Body of pancreas (tissue), 4 donors: ENCODE results near the gene DCP1A. TPM values are rescaled to one million over a fixed set of nuclear protein-coding genes. Genes with fewer than 3 reads are reported as not detected.
A peak's percentile ranks its signal among the peaks of the same experiment; 100 is the strongest.
"Not testable (repeated sequence)": the region's sequence is repeated elsewhere in the genome, so short reads cannot be mapped to it uniquely, and the experiment has no call there.

Experiments used
- ATAC-seq: fragments of 150-250 bp; one replicate; pipeline ENCODE4 v1.9.1; 2016
- DNase-seq, 4 donors: peaks; one replicate each; pipeline ENCODE4 v3.0.0-alpha.2; 2019
- H3K27ac ChIP-seq, 4 donors: fragments of 200-600 bp; sonication (generic); 1 replicate in 3 of 4; 2 replicates in 1 of 4; pipeline versions ENCODE4 v1.5.1 to v1.6.1; 2016 to 2019; ENCODE audit warnings: mild to moderate bottlenecking in 1 of 4, mixed read lengths in 1 of 4, moderate library complexity in 1 of 4
- H3K27me3 ChIP-seq, 2 donors: fragments of 200-600 bp; sonication (generic); one replicate each; pipeline ENCODE4 v1.6.0; 2016; ENCODE audit warnings: mild to moderate bottlenecking in 1 of 2
- H3K36me3 ChIP-seq, 2 donors: fragments of 200-600 bp; sonication (generic); replicated peaks in 1 of 2; 2 replicates each; pipeline ENCODE4 v1.5.1; 2016; ENCODE audit warnings: low read depth in 2 of 2; ENCODE audit not compliant: insufficient read depth in 1 of 2
- H3K4me1 ChIP-seq: fragments of 200-600 bp; sonication (generic); one replicate; pipeline ENCODE4 v1.6.0; 2016
- H3K4me3 ChIP-seq, 2 donors: fragments of 200-600 bp; sonication (generic); 1 replicate in 1 of 2; 2 replicates in 1 of 2; pipeline ENCODE4 v1.5.1; 2016 to 2019
- H3K9me3 ChIP-seq, 3 donors: fragments of 200-600 bp; sonication (generic); 1 replicate in 2 of 3; 2 replicates in 1 of 3; pipeline ENCODE4 v1.5.1; 2016
- CTCF ChIP-seq, 7 experiments: fragments of 450-650 bp in 4 of 7; fragments of 200-600 bp in 3 of 7; sonication (generic) in 3 of 7; IDR thresholded peaks; one replicate each; pipeline ENCODE4 v1.5.1; 2016 to 2019; ENCODE audit warnings: antibody characterized with exemption in 7 of 7
- POLR2A ChIP-seq, 3 donors: fragments of 450-650 bp; IDR thresholded peaks; one replicate each; pipeline ENCODE4 v1.6.1; 2016; ENCODE audit warnings: antibody characterized with exemption in 3 of 3, mild to moderate bottlenecking in 2 of 3
- WGBS, 2 donors: methylation state at CpG; one replicate each; pipeline ENCODE4 v1.1.5; 2017; 5-methylcytosine and 5-hydroxymethylcytosine counted together
- intact Hi-C: fragments of 100-400 bp; cut with DNase I; formaldehyde crosslinking; loops from one replicate; pipeline ENCODE4 v1.15.1; 2023
- total RNA-seq, 2 donors: library from RNA; depleted of rRNA; stranded (reverse); fragments of >200 nt; gene quantifications; one replicate each; pipeline ENCODE4 v1.1.0, GENCODE V29; 2016

The DCP1A gene
- total RNA-seq, 2 donors from 2014 or later: 11.9 to 21.8 TPM

- 43 to 65% methylated on average over 1 of the region's 1 CpG for WGBS, 2 donors
- Histone ChIP-seq H3K27ac (no peak overlapping the region), H3K9me3 (no peaks in the 10 kb centered on the region), H3K4me3 (no peak overlapping the region), H3K4me1 (no peaks in the 10 kb centered on the region), H3K27me3 (no peaks in the 10 kb centered on the region), H3K36me3 (no peaks in the 10 kb centered on the region)
- no peak for ATAC-seq
- no peak for DNase-seq
- intact Hi-C loops: loop anchor here (10.0 kb wide), 1 partner anchor 325 kb away; no protein-coding TSS in a partner anchor
- TF ChIP-seq POLR2A (IDR thresholded peaks at IDR 0.05) (no peak), CTCF (IDR thresholded peaks at IDR 0.05) (no peak)
Observed at GRCh38 chr3:53379898-53380297, 32.6 kb upstream of the DCP1A start.

DNA sequence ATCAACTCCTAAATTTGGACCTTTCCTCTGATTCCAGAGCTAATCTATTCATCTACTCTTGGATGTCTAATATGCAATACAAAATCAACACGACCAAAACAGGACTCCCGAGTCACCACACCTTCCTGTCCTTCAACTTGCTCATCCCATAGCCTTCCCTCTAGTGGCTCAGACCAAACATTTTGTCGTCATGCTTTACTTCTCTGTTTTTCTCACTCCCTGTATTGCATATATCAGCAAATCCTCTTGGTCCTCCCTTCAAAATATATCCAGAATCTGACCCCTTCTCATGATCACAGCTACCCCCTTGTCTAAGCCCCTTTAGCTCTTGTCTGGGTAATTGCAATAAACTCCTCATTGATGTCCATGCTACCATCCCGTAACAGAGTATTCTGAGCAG lies 30.5 kb upstream of the DCP1A start:
- Histone ChIP-seq H3K9me3 (no peaks in the 10 kb centered on the region), H3K27me3 (no peaks in the 10 kb centered on the region), H3K27ac (no peak overlapping the region), H3K4me3 (no peak overlapping the region), H3K36me3 (no peaks in the 10 kb centered on the region), H3K4me1 (no peaks in the 10 kb centered on the region)
- no peak for TF ChIP-seq POLR2A (IDR thresholded peaks at IDR 0.05)
- TF ChIP-seq CTCF (IDR thresholded peaks at IDR 0.05): no peak
- intact Hi-C loops: loop anchor here (10.0 kb wide), 1 partner anchor 327 kb away; no protein-coding TSS in a partner anchor
- ATAC-seq: no peak
- WGBS, 2 donors: 59 to 63% methylated on average over 4 of the region's 4 CpGs
- no peak for DNase-seq

DNA sequence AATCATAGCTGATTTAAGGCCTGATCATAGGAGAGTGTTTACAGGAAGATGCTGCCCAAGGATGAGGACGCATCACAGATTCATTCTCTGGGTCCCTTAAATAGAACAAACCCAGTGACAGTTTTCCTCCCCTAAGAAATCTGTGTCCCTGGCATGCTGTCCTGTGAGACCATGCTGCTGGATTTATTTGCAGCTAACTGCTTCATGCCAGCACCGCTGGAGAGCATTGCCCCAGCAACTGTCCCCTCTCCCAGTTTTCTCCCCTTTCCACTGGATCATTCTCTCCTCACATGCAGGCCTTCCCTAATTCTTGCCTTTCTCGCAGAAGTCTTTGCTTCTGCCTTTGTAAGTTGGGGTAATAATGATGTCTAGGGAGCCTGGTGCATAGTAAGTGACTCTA lies 29.3 kb upstream of the DCP1A start:
- WGBS, 2 donors: 73 to 79% methylated on average over 3 of the region's 3 CpGs
- H3K36me3 ChIP-seq: no peaks in the 10 kb centered on the region
- no peaks in the 10 kb centered on the region for H3K4me1 ChIP-seq
- H3K9me3 ChIP-seq: no peaks in the 10 kb centered on the region
- intact Hi-C loops: loop anchor here (10.0 kb wide), 1 partner anchor 328 kb away; no protein-coding TSS in a partner anchor
- DNase-seq: no peak
- no peak for TF ChIP-seq CTCF (IDR thresholded peaks at IDR 0.05)
- TF ChIP-seq POLR2A (IDR thresholded peaks at IDR 0.05): no peak
- H3K27me3 ChIP-seq: no peaks in the 10 kb centered on the region
- ATAC-seq: no peak
- H3K4me3 ChIP-seq: no peak overlapping the region
- H3K27ac ChIP-seq: no peak overlapping the region

- DNase-seq (peak; percentile 67 to 72 (median 70)), ATAC-seq (peak; percentile 79)
- Histone ChIP-seq H3K36me3 (no peaks in the 10 kb centered on the region), H3K4me1 (no peaks in the 10 kb centered on the region), H3K27me3 (no peaks in the 10 kb centered on the region), H3K4me3 (no peak overlapping the region), H3K9me3 (no peaks in the 10 kb centered on the region), H3K27ac (no peak overlapping the region)
- intact Hi-C loops: loop anchor here (10.0 kb wide), 1 partner anchor 330 kb away; no protein-coding TSS in a partner anchor
- WGBS, 2 donors: 48% methylated on average over 8 of the region's 8 CpGs
- no peak for TF ChIP-seq POLR2A (IDR thresholded peaks at IDR 0.05)
- TF ChIP-seq CTCF (IDR thresholded peaks at IDR 0.05): peak; percentile 44 to 86 (median 74)
Observed at GRCh38 chr3:53375019-53375418, 27.7 kb upstream of the DCP1A start.

- H3K27ac ChIP-seq, H3K36me3 ChIP-seq, DNase-seq, H3K4me1 ChIP-seq, H3K4me3 ChIP-seq, H3K27me3 ChIP-seq, H3K9me3 ChIP-seq, ATAC-seq: not testable (repeated sequence)
- 17 to 95% methylated on average over 1 to 6 of the region's 17 CpGs for WGBS, 2 donors
- intact Hi-C loops: loop anchor here (10.0 kb wide), 1 partner anchor 334 kb away; no protein-coding TSS in a partner anchor
Observed at GRCh38 chr3:53370719-53371118, 23.4 kb upstream of the DCP1A start.
